ENCODE results near the gene RASD2.

The RASD2 gene

DNA sequence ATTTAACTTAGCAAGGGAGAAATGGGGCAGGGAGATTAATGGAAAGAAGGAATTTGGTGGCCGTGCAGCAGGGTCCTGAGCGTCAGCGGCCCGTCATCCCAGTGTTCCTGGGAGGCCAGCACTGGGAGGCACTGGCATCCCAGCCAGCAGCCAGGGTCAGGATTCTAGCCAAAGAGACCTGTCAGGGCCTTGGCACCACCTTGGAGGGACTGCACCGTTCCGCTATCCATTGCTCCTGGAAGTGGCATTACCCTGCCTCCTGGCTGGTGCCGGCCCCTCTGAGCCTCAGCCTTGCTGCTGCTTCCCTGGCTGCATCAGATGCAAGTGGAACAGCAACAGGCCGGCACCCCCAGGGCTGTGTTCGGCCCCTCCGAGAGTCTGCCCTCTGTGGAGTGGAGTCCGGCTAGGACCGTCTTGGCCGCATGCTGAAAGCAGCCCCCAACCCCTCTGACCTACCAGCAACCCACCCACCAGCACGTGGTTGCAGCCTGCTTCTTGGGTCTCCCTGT is 30.1 kb downstream of the RASD2 start:
- TF ChIP-seq, protein P1, sequence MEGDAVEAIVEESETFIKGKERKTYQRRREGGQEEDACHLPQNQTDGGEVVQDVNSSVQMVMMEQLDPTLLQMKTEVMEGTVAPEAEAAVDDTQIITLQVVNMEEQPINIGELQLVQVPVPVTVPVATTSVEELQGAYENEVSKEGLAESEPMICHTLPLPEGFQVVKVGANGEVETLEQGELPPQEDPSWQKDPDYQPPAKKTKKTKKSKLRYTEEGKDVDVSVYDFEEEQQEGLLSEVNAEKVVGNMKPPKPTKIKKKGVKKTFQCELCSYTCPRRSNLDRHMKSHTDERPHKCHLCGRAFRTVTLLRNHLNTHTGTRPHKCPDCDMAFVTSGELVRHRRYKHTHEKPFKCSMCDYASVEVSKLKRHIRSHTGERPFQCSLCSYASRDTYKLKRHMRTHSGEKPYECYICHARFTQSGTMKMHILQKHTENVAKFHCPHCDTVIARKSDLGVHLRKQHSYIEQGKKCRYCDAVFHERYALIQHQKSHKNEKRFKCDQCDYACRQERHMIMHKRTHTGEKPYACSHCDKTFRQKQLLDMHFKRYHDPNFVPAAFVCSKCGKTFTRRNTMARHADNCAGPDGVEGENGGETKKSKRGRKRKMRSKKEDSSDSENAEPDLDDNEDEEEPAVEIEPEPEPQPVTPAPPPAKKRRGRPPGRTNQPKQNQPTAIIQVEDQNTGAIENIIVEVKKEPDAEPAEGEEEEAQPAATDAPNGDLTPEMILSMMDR (IDR thresholded peaks at IDR 0.05; ENCODE audit: borderline replicate concordance, control extremely low read depth, extremely low read depth, insufficient read depth, missing control alignments): no peak
- in situ Hi-C loops (cut with MboI; ENCODE audit: low sequenced_read_pairs, unreplicated experiment): no loop called here
- no peak for DNase-seq (ENCODE audit: low spot score)

DNA sequence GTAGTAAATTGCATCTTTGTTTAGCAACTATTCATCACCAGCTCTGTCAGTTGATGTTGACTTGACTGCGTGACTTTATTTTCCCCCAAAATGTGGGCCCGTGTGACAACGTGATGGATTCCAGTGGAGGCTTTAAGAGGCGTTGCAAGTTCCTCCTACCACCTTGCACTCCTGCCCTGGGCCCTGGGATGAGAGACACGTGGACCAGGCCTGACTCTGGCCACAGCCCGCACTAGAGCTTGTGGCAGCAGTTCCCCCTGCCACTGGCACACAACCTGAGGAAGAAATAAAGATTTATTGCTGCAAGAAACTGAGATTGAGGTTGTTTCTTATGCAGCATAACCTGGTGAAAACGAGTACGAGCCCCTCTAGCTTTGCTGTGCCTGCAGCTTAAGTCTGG is 31.9 kb downstream of the RASD2 start:
- in situ Hi-C loops (cut with MboI; ENCODE audit: low sequenced_read_pairs, unreplicated experiment): no loop called here
- DNase-seq (ENCODE audit: low spot score): no peak
- TF ChIP-seq, protein P1 (IDR thresholded peaks at IDR 0.05; ENCODE audit: borderline replicate concordance, control extremely low read depth, extremely low read depth, insufficient read depth, missing control alignments): no peak

DNA sequence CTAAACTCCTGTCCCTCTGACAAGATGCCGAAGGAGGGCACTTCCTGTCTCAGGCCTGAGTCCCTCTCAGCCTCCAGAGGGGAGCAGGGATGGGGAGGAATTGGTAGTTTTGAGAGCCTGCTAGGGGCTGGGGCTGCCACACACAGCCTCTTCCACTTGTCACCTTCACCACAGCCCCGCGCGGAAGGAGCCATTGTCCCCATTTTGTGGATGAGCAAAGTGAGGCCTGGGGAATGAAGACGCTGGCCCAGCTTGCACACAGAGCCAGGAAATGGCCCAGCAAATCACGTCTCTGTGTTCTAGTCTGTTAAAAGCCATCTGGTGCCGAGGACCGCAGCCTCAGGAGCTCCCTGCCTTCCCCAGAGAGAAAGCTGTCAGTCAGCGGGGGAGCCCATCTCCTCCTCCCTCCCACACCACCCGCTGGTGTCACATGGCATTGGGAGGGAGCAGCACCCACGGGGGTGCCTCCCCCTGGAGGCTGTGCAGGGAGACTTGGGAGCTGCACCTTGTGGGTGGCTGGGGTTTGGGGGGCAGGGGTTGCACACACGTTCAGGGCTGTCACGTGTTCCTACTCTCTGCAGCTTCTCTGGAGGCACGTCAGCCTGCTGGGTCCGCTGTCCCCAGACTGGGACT is 34.6 kb downstream of the RASD2 start:
- TF ChIP-seq, protein P1 (IDR thresholded peaks at IDR 0.05; ENCODE audit: borderline replicate concordance, control extremely low read depth, extremely low read depth, insufficient read depth, missing control alignments): no peak
- in situ Hi-C loops (cut with MboI; ENCODE audit: low sequenced_read_pairs, unreplicated experiment): no loop called here
- DNase-seq (ENCODE audit: low spot score): no peak

DNA sequence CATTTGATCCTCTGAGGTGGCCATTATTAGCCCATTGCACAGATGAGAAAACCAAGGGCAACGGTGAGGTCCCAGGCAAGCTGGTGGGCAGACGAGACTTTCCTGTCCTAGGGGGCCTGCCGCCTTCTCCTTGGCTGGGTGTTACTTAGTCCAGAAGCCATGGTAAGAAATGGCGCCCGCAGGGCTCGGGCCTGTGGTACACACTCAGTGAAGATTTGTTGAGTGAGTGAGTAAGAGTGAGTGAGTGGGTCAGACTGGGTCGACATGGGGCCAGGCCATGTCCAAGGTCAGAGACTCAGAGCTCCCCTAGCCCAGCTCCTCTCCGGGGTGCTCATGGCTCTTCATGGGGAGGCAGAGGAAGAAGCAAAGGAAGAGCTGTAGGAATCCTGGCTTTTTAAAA is 36.0 kb downstream of the RASD2 start:
- TF ChIP-seq, protein P1 (IDR thresholded peaks at IDR 0.05; ENCODE audit: borderline replicate concordance, control extremely low read depth, extremely low read depth, insufficient read depth, missing control alignments): no peak
- in situ Hi-C loops (cut with MboI; ENCODE audit: low sequenced_read_pairs, unreplicated experiment): no loop called here
- no peak for DNase-seq (ENCODE audit: low spot score)

DNA sequence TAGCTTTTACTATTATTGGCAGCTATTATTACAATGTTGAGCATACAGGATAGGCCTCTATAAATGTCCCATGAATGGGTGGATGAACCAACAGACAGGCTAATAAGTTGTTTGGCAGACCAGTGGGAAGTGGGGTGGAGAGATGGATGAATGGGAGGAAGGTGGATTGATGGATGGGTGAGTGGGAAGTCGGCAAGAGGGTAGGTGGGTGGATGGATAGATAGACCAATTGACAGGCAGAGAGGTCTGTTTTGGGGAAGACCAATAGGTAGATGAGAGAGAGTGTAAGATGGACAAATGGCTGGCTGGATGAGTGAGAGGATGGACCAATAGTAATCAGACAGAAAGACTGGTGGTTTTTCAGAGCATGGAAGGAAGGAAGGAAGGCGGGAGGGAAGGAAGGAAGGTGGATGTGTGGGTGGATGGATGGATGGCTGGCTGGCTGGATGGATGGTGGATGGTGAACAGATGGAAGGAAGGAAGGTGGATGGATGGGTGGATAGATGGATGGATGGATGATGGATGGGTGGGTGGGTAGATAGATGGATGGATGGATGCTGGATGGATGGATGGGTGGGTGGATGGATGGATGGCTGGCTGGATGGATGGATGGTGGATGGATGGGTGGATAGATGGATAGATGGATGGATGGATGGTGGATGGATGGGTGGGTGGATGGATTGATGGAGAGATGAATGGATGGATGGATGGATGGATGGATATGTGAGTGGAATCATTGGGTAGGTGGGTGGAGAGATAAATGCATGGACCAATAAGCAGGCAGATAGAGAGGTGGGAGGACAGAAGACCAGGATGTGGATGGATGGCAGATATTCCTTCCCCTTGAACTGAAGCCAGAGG is 37.4 kb downstream of the RASD2 start:
- TF ChIP-seq, protein P1 (IDR thresholded peaks at IDR 0.05; ENCODE audit: borderline replicate concordance, control extremely low read depth, extremely low read depth, insufficient read depth, missing control alignments): no peak
- no peak for DNase-seq (ENCODE audit: low spot score)
- in situ Hi-C loops (cut with MboI; ENCODE audit: low sequenced_read_pairs, unreplicated experiment): no loop called here

DNA sequence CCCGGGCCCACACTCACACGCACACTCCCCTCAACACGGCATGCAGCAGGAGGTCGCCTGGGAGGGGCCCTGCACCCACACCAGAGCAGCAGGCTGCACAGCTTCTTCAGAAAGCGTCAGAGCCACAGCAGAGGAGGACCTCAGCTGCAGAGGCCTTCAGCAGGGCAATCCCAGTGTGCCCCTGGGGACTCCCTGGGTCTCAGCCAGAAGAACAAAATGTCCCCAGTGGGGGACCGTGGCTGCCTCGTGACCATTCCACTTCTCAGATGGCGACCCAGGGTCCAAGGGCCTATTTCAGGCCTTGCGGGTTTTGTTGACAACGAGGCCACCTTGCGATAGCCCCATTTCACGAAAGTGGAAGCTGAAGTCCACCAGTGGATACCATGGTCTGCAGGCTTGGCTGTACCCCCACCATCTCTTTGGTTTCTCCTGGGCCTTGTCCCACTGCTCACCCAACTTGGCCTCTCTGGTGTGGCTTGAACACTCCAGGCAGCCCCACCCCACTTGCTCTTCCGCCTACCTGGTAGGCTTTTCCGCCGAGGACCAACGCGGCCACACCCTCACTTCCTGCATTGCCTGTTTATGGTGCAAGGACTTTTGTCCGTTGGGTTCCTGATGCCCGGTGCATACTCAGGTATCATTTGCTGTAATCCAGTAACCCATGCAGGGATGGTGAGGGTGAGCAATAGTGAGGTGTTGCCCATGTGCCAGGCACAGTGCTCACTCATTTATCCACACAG is 38.4 kb downstream of the RASD2 start:
- in situ Hi-C loops (cut with MboI; ENCODE audit: low sequenced_read_pairs, unreplicated experiment): no loop called here
- DNase-seq (ENCODE audit: low spot score): no peak
- TF ChIP-seq, protein P1 (IDR thresholded peaks at IDR 0.05; ENCODE audit: borderline replicate concordance, control extremely low read depth, extremely low read depth, insufficient read depth, missing control alignments): no peak
